GM18867 (cell line): ENCODE data around the gene CASTOR2.
A peak's percentile ranks its signal among the peaks of the same experiment; 100 is the strongest.
"Not testable (repeated sequence)": the region's sequence is repeated elsewhere in the genome, so short reads cannot be mapped to it uniquely, and the experiment has no call there.

Source experiments
- ATAC-seq: cut with Tn5 transposase; IDR thresholded peaks from one replicate; pipeline ENCODE4 v1.9.1; 2021; ENCODE audit warnings: mild to moderate bottlenecking, moderate library complexity; ENCODE audit not compliant: unreplicated experiment

The CASTOR2 gene

DNA sequence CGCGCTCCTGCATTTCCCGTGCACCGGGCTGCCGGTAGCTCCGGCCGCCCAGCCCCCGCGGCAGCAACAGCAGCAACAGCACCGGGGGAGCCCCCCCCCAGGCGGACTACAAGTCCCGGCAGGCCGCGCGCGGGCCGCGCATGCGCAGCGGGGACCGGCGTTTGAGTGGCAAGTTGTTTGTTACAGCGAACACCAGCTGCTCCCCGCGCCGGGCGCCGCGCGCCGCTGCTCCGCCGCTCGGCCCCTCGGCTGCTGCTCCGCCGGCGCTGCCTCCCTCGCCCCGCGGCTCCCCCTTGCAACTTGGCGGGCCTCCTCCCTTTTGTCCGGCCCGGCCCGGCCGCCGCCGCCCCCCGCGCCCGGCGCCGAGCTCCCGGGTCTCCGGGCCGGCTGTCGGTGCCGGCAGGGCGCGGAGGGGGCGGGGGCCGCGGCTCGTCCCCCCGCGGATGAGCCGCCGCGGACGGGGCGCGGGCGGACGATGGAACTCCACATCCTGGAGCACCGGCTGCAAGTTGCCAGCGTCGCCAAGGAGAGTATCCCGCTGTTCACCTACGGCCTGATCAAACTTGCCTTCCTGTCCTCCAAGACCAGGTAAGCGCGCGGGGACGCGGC, at the start of gene CASTOR2:
Gene CASTOR2, plus strand, starts transcription at position 195 of the 609 bp plus-strand sequence. Its CDS starts 281 bp downstream, at position 476.
- peak; percentile 87 for ATAC-seq

DNA sequence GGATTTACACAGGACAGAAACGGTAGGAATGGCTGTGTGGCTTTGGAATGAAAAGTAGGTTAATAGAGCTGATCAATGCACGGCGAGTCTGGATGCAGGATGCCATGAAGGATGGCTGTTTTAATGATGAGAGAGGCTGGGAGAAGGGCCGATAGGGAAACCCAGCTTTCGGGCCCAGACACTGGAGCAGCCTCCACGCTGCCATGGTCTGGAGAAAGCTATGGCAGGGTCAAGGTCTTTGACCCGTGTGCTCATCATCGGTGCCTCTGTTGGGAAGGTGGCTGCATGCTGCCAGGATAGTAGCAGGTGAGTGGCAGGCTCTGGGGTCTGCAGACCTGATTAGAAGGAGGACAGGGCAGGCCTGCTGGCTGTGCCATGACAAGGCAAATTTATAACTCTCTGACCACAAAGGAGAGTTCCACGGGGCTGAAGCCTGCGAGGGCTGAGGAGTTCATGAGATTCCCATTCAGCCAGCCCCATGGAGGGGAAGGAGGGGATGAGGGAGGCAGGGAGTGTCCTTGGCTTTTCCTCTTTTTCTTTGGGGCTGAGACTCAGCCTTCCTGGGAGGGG, 42.1 kb upstream of the CASTOR2 start:
- not testable (repeated sequence) for ATAC-seq

DNA sequence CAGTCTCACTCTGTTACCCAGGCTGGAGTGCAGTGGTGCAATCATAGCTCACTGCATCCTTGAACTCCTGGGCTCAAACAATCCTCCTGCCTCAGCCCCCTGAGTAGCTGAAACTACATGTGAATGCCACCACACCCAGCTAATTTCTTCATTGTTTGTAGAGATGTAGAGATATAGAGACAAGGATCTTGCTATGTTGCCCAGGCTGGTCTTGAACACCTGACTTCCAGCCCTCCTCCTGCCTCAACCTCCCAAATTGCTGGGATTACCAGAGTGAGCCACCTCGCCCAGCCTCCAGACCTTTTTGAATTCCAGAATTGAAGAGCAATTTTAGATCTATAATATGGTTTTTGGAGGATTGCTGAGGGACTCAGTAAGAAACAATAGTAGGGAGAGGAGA, 40.9 kb upstream of the CASTOR2 start:
- not testable (repeated sequence) for ATAC-seq

DNA sequence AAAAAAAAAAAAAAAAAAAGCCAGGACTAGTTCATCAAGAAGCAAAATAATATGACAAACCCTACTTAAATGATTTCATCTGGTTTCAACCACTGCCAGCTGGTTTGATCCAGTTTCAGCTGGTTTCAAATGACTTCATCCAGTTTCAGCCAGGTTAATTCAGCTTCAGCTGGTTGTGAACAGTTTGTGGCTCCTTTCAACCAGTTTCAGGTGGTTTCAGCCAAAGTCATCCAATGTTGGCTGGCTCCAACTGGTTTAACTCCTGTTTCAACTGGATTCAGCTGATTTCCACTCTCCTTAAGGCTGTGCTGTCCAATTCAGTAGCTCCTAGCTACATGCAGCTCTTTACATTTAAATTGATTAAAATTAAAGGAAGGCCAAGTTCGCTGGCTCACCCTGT, 37.5 kb upstream of the CASTOR2 start:
- not testable (repeated sequence) for ATAC-seq

DNA sequence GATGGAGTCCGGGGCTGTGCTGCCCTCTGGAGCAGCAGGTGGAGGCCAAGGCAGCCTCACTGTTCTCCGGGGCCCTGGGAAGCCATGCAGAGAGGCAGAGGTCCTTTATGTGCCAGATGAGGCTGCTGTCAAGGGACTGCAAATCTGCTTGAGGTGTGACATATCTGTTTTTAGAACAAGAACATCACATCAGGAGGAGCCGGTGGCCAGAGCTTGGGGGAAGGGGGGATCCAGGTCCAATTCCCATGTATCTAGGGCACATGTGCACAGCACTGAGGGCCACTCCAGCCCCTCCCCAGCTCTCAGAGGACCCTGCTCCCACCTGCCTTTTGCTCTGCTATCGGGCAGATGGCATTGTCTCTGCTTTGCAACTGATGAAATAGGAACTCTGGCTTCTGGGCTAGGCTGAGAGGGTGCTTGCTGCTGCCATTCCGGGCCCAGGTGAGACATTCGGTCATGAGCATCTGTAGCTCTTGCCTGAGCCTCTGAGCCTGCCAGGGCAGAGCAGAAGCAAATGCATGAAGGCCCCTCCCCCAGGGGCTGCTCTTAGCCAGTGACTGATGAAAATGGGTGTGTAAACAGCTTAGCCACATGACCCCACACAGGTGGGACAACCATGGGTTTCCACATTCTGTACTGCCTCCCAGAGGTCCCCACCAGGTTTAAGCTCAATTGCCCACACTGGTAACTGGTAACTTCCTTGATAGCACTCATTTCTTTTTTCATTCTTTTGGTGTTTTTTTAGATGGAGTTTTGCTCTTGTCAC, 32.8 kb upstream of the CASTOR2 start:
- ATAC-seq, result not testable (repeated sequence)

DNA sequence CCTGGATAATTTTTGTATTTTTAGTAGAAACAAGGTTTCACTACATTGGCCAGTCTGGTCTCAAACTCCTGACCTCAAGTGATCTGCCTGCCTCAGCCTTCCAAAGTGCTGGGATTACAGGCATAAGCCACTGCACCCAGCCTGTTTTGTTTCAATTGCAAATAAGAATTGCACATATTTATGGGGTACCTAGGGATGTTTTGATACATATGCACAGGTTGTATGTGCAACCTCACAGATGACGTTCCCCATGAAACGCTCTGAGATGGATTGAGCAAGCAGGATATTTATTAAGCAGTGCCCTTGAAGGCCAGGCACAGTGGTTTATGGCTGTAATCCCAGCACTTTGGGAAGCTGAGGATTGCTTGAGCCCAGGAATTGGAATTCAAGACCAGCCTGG, 25.1 kb upstream of the CASTOR2 start:
- not testable (repeated sequence) for ATAC-seq

DNA sequence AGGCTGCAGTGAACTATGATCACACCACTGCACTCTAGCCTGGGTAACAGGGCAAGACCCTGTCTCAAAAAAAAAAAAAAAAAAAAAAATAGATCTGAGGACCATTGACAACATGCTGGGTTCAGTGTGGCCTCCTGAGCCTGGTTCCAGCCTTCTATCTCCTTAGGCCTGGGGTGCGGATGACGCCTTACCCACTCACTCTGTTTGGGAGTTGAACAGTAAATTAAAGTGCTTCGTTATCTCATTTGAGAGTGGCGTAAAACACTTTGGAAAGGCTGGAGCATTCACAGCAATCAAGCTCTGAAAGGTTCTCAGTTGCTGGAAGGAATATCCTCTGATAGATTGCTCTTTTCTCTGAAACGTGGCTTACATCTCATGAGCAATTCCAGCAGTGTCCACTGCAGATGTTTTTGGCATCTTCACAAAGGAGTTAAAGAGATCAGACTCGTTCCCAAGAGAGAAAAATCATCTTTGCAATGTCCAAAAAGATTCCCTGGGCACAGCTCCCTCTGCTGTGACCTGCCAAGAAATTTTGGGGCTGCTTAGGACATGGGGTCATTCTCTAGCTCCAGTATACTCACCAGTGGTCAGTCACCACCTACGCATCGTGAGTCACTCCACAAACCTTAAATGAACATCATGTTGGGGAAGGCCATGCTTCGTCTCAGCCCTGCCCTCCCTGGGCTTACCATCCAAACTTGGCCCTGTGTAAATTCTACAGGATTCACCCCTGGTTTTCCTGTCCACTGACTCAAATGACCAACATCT, 23.0 kb upstream of the CASTOR2 start:
- not testable (repeated sequence) for ATAC-seq

DNA sequence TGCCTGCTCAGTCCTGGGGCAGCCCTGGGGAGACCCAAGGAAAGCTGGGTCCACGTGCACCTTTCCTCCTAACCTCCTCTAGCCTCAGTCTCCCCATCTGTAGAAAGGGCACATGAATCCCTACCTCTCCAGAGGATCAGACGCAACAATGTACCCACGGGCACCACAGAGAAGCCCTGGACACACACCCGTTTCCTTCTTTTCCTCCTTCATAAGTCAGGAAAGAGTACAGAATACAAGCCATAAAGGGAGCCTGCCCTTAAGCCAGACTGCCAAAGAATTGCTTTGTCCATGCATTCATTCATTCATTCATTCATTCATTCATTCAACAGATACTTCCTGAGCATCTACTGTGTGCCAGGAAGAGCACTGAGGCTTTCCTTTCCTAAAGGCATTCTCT, 20.6 kb upstream of the CASTOR2 start:
- ATAC-seq, result not testable (repeated sequence)

DNA sequence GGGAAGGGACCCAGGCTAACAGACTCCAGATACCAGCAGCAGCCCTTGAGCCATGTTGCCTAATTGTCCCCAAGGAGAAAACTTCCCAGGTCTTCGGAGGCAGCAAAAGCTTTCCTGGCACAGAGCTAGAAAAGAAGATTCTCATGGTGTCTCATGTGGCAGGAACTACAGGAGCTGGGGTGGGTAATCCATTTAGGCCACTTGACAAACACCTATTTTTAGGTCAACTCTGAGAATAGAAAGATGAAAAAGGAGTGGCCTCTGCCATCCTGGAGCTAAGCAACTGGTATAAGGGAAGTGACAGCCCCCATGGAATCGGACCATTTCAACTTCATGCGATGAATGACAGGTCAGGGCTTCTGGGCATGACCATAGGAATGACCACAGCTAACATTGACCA, 16.8 kb upstream of the CASTOR2 start:
- not testable (repeated sequence) for ATAC-seq

DNA sequence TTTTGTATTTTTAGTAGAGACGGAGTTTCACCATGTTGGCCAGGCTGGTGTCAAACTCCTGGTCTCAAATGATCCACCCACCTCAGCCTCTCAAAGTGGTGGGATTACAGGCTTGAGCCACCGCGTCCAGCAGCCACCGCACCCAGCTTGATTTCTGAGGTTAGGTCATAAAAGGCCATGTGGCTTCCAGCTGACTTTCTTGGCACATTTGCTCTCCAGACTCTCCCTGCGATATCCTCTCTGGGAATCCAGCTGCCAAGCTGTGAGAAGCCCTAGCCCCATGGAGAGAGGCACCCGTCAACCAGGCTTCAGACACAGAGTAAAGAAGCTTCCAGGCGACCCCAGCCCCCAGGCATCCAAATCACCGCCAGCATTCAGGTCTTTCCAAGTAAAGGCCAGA, 10.7 kb upstream of the CASTOR2 start:
- not testable (repeated sequence) for ATAC-seq

DNA sequence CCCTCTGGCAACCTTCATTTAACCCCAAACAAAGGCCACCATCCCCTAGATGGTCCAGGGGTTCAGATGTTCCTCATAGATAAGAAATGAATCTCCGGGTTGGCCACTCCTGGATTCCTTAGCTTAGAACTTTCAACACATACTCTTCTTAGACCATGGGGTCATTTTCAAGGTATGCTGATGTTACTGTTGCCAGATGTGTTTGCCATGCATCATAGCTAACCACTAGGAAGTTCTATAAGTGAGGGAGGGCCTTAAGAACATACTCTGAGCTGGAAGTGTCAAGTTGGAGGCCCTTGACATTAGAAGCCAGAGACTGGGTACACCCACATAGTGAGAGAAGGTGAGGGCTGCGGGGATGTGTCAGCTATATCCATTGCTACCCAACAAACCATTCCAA, 6.2 kb upstream of the CASTOR2 start:
- ATAC-seq, result not testable (repeated sequence)

DNA sequence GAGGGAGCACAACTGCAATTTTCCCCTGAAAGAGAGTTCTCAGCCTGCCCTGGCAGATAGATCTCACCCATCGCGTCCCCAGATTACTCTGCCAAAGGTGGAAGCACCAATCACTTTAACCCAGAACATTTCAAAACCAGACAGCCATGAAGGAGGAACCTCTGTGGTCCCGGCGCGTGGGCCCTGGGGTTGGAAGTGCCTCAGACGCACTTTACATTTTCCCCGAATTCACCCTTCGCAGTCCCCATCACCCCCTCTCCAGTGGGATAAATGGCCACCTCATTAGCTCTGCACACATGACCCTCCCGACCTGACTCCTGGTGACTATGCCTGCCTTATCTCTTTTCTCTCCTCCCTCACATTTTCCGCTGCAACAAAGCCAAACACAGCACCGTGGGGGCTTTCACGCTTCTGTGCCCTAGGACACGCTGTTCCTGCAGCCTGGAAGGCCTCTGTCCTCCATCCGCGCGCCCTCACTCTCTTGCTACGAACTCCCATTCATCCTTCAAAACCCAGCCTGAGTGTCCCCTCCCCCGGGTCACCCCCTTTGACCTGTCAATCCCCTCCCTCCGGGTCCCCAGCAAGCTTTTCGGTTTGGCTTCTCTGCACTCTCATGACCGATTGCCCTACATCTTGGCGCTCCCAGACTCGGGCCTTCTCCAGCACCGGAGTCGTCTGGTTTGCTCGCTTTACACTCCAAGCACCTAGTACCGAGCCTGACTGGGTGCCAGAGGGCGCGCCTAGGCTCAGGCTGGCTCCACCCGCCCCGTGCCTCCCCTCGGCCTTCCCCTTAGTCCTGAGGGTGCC, 598 bp upstream of the CASTOR2 start:
- not testable (repeated sequence) for ATAC-seq

DNA sequence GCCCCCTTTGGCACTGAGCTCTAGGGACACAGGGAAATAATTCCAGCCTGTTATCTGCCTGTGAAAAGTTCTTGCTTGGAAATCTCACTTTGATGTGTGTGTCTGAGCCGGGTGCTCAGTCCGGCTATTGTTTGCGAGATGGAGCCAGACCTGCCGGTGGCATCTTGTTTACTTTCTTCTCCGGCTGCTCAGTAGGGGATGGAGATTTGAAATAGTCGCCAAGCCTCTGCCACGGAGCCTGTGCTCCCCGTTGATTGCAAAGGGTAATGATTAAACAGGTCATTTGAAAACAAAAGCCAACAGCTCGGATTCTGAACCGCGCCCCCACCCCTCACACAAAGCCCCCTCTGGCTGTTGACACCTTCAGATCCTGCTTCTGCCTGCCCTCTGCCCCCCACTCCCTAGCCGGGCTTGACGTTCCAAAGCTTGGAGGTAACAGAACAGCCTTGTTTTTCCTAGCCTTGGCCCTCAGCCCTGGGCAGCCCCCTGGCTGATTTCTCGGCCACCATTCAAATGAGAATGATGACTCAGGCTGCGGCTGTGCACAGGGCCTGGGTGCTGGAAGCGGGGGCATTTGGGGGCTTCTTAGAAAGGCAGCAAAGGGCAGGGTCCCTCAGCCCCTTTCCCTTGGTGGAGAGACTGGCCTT, 1.8 kb downstream of the CASTOR2 start:
- not testable (repeated sequence) for ATAC-seq

DNA sequence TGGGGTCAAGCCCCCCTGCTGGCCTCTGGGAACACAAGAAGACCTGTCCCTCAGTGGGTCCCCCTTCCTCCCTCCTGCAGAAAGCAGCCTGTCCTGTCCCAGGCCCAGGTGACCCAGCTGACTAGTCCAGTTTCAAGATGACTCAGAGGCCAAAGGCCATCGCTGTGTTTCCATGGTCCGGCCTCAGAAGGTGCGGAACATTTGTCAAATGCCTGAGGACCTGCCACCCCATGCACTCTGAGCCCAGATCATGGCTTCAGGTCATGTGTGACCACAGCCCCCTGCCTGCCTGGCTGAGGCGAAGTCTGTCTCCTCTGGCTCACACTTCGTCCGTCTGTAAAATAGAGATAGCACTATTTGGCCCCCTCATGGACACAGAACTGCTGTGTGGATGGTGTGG, 2.4 kb downstream of the CASTOR2 start:
- ATAC-seq, result not testable (repeated sequence)

DNA sequence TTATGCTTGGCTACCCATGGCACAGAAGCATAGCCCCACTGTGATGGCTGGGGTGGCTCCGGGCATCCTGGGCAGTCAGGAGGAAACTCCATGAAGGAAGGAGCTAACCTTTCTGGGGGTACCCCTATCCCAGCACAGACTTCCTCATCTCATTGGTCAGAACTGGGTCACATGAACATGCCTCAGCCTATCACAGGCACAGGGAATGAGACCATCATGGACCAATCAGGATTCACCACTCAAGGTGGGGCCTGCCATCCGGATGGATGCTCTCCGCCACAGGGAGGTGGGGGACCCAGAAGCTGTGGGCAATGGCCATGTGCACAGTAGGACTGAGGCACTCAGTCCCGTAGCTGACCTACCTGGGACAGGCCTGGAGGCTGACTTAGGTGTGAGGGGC, 6.9 kb downstream of the CASTOR2 start:
- not testable (repeated sequence) for ATAC-seq

DNA sequence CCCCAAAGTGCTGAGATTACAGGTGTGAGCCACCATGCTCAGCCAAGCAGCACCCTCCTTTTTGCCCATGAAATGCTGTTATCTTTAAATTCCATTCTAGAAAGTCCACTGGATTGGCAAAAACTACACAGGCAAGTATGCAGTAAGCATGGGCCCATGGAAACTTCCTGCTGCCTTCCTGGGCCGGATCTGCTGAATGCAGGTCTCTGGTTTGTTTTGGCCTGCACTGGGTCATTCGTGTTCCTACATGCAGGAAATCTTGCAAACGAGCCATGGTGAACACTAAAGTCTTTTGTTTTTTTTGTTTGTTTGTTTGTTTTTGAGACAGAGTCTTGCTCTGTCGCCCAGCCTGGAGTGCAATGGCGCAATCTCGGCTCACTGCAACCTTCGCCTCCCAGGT, 7.9 kb downstream of the CASTOR2 start:
- not testable (repeated sequence) for ATAC-seq

DNA sequence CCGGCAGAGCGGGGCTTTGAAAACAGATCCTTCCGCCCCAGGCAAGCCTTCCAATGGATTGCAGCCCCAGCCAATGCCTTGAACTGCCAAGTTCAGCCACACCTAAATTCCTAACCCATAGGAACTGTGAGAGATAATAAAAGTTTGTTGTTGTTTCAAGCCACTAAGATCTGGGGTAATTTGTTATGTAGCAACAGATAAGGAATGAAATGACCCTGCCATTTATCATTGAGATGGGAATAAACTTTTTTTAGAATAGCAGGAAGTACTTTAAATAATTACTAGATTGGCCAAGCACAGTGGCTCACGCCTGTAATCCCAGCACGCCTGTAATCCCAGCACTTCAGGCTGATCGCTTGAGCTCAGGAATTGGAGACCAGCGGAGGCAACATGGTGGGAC, 11.5 kb downstream of the CASTOR2 start:
- ATAC-seq, result not testable (repeated sequence)

DNA sequence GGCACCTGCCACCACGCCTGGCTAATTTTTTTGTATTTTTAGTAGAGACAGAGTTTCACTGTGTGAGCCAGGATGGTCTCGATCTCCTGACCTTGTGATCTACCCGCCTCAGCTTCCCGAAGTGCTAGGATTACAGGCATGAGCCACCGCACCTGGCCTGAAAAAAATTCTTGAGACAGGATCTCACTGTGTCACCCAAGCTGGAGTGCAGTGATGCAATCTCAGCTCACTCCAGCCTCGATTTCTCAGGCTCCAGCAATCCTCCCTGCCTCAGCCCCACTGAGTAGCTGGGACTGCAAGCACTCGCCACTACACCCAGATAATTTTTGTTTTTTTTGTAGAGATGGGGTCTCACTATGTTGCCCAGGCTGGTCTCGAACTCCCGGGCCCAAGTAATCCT, 13.0 kb downstream of the CASTOR2 start:
- ATAC-seq, result not testable (repeated sequence)

DNA sequence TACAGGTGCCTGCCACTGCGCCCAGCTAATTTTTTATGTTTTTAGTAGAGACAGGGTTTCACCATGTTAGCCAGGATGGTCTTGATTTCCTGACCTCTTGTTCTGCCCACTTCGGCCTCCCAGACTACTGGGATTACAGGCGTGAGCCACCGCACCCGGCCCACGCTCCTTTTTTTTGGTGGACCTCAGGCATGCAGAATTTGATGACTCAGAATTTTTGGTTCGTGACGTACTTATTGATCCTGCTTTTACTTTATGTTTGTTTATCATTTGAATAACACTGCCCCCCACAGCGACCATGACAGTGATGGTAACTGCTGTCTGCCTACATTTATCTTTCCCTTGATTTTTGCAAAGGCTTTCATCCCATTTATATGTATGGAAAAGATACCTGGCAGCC, 23.9 kb downstream of the CASTOR2 start:
- not testable (repeated sequence) for ATAC-seq

DNA sequence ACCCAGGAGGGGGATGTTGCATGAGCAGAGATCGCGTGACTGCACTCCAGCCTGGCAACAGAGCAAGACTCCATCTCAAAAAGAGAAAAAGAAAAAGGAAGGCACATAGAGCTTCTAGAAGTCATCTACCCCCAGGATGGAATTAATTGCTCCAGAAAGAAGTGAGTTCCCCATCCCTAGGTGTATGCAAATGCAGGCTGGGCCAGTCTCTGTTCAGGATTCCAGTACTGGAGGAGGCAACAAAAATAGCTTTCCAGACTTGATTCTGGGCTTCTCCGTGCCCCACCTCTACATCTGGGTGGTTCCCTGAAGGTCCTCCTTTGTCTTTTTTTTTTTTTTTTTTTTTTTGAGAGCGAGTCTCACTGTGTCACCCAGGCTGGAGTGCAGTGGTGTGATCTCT, 28.6 kb downstream of the CASTOR2 start:
- ATAC-seq, result no peak
